A549 (cell line): ENCODE data around the gene FREY1. TPM values are rescaled to one million over a fixed set of nuclear protein-coding genes. Genes with fewer than 3 reads are reported as not detected.

Source experiments
- ATAC-seq, 2 experiments: fragments of 200-7000 bp in 1 of 2; fragments of >200 bp in 1 of 2; cut with Nextera tagmentation in 1 of 2; cut with Tn5 transposase in 1 of 2; 3 replicates each; pipeline versions ENCODE4 v1.8.0 to v1.9.1; 2018 to 2020; ENCODE audit warnings: mild to moderate bottlenecking in 1 of 2, moderate library complexity in 1 of 2
- CTCF ChIA-PET: fragments of 300-600 bp; sonication (Branson Sonifier 250); formaldehyde crosslinking; extraction: SDS; loops from one replicate; lab custom pipeline; 2021; ENCODE audit warnings: antibody characterized with exemption, inconsistent platforms; lab: Yijun Ruan, JAX
- POLR2A ChIA-PET: fragments of 350-600 bp; formaldehyde crosslinking; extraction: SDS; loops from one replicate; lab custom pipeline; 2021; ENCODE audit warnings: antibody characterized with exemption, inconsistent platforms; lab: Yijun Ruan, JAX
- DNase-seq, 2 experiments: peaks; one replicate each; pipeline versions ENCODE4 v3.0.0 to v3.0.0-alpha.2; 2011 to 2016; ENCODE audit warnings: low read depth in 1 of 2, low spot score in 1 of 2
- FAIRE-seq: peaks from 2 replicates; lab custom pipeline; 2011; peaks lifted over from hg19 to GRCh38; lab: Jason Lieb, UNC
- H3K27ac ChIP-seq, 2 experiments: fragments of >200 bp; sonication (Bioruptor Twin); formaldehyde crosslinking; 3 replicates each; pipeline ENCODE4 v1.5.1; 2016 to 2017
- H3K4me1 ChIP-seq: fragments of >200 bp; sonication (Bioruptor Twin); formaldehyde crosslinking; 3 replicates; pipeline ENCODE4 v1.6.1; 2016
- H3K4me2 ChIP-seq: fragments of >200 bp; sonication (Bioruptor Twin); formaldehyde crosslinking; 3 replicates; pipeline ENCODE4 v1.6.1; 2016
- H3K4me3 ChIP-seq: fragments of >200 bp; sonication (Bioruptor Twin); formaldehyde crosslinking; 3 replicates; pipeline ENCODE4 v1.5.1; 2016
- H3K9me3 ChIP-seq: fragments of >200 bp; sonication (Bioruptor Twin); formaldehyde crosslinking; 3 replicates; pipeline ENCODE4 v1.6.1; 2016
- CBX8 ChIP-seq: fragments of 200-600 bp; sonication (generic); IDR thresholded peaks from 2 replicates; pipeline ENCODE4 v1.6.1; 2016
- CEBPB ChIP-seq, 2 experiments: fragments of >200 bp in 1 of 2; sonication (Bioruptor Twin) in 1 of 2; formaldehyde crosslinking in 1 of 2; IDR thresholded peaks; 2 replicates each; pipeline ENCODE4 v1.6.1; 2012 to 2016
- CHD2 ChIP-seq: fragments of 150-350 bp; IDR thresholded peaks from 2 replicates; pipeline ENCODE4 v1.6.1; 2014; ENCODE audit warnings: low read length; ENCODE audit not compliant: partially characterized antibody
- EHMT2 ChIP-seq: fragments of 200-600 bp; sonication (generic); IDR thresholded peaks from 2 replicates; pipeline ENCODE4 v1.6.1; 2016; ENCODE audit warnings: antibody characterized with exemption, low read depth, mild to moderate bottlenecking, moderate library complexity
- ESRRA ChIP-seq: fragments of 150-350 bp; IDR thresholded peaks from 2 replicates; pipeline ENCODE4 v1.6.1; 2014; ENCODE audit warnings: mild to moderate bottlenecking, low read length, borderline replicate concordance
- FOSB ChIP-seq: fragments of 250-450 bp; sonication (Bioruptor Pico); IDR thresholded peaks from 2 replicates; pipeline ENCODE4 v1.5.0; 2020; ENCODE audit warnings: mild to moderate bottlenecking, moderate library complexity
- GATA3 ChIP-seq: IDR thresholded peaks from 2 replicates; pipeline ENCODE4 v1.6.1; 2012; ENCODE audit warnings: borderline replicate concordance
- HDAC2 ChIP-seq: fragments of 200-600 bp; sonication (generic); IDR thresholded peaks from 2 replicates; pipeline ENCODE4 v1.6.1; 2016
- HEYL ChIP-seq: fragments of 250-450 bp; sonication (Bioruptor Pico); IDR thresholded peaks from 2 replicates; pipeline ENCODE4 v1.8.0; 2021; ENCODE audit warnings: mild to moderate bottlenecking, moderate library complexity
- HOXB13 ChIP-seq: fragments of 250-450 bp; sonication (Bioruptor Pico); IDR thresholded peaks from 2 replicates; pipeline ENCODE4 v1.5.0; 2020; ENCODE audit warnings: low read depth, mild to moderate bottlenecking, moderate library complexity
- HOXB5 ChIP-seq: fragments of 250-450 bp; sonication (Bioruptor Pico); IDR thresholded peaks from 2 replicates; pipeline ENCODE4 v1.5.0; 2020; ENCODE audit warnings: mild to moderate bottlenecking, moderate library complexity
- JUN ChIP-seq, 2 experiments: fragments of >200 bp; sonication (Bioruptor Twin); formaldehyde crosslinking; IDR thresholded peaks; 2 replicates in 1 of 2; 3 replicates in 1 of 2; pipeline ENCODE4 v1.6.1; 2016 to 2017
- KDM5A ChIP-seq: fragments of 200-600 bp; sonication (generic); IDR thresholded peaks from 2 replicates; pipeline ENCODE4 v1.6.1; 2016; ENCODE audit warnings: antibody characterized with exemption, mild to moderate bottlenecking
- MAFK ChIP-seq: fragments of 450-650 bp; IDR thresholded peaks from 2 replicates; pipeline ENCODE4 v1.6.1; 2014; ENCODE audit not compliant: partially characterized antibody
- MYC ChIP-seq: IDR thresholded peaks from 2 replicates; pipeline ENCODE4 v1.6.1; 2012; ENCODE audit warnings: mild to moderate bottlenecking, inconsistent platforms, low read length, improper control_type of control experiment, borderline replicate concordance
- NR3C1 ChIP-seq: fragments of >200 bp; sonication (Bioruptor Twin); formaldehyde crosslinking; IDR thresholded peaks from 3 replicates; pipeline ENCODE4 v1.6.1; 2017
- PHF8 ChIP-seq: fragments of 200-600 bp; sonication (generic); IDR thresholded peaks from 2 replicates; pipeline ENCODE4 v1.6.1; 2016; ENCODE audit warnings: low read depth, mild to moderate bottlenecking, antibody characterized with exemption, moderate library complexity, borderline replicate concordance
- POLR2A ChIP-seq: IDR thresholded peaks from 2 replicates; pipeline ENCODE4 v1.6.1; 2012; ENCODE audit warnings: mild to moderate bottlenecking, low read length
- RARB ChIP-seq: fragments of 250-450 bp; sonication (Bioruptor Pico); IDR thresholded peaks from 2 replicates; pipeline ENCODE4 v1.8.0; 2021; ENCODE audit warnings: mild to moderate bottlenecking, moderate library complexity
- RFX5 ChIP-seq: fragments of 450-650 bp; IDR thresholded peaks from 2 replicates; pipeline ENCODE4 v1.7.1; 2014; ENCODE audit warnings: antibody characterized with exemption, mild to moderate bottlenecking, moderate library complexity
- RNF2 ChIP-seq: fragments of 200-600 bp; sonication (generic); IDR thresholded peaks from 2 replicates; pipeline ENCODE4 v1.6.1; 2016; ENCODE audit warnings: low read depth, mild to moderate bottlenecking, antibody characterized with exemption, moderate library complexity, borderline replicate concordance
- SMC3 ChIP-seq: fragments of >200 bp; sonication (Bioruptor Twin); formaldehyde crosslinking; IDR thresholded peaks from 3 replicates; pipeline ENCODE4 v1.6.1; 2018; ENCODE audit warnings: inconsistent platforms
- TFCP2L1 ChIP-seq: fragments of 250-450 bp; sonication (Bioruptor Pico); IDR thresholded peaks from 2 replicates; pipeline ENCODE4 v1.5.0; 2021; ENCODE audit warnings: mild to moderate bottlenecking
- TP53 ChIP-seq: fragments of 250-450 bp; sonication (Bioruptor Pico); IDR thresholded peaks from 2 replicates; pipeline ENCODE4 v1.5.0; 2021; ENCODE audit warnings: mild to moderate bottlenecking, moderate library complexity
- ZC3H11A ChIP-seq: fragments of 450-650 bp; IDR thresholded peaks from 2 replicates; pipeline ENCODE4 v1.6.1; 2014; ENCODE audit warnings: antibody characterized with exemption, mild to moderate bottlenecking
- ZNF302 ChIP-seq: fragments of 250-450 bp; sonication (Bioruptor Pico); IDR thresholded peaks from 2 replicates; pipeline ENCODE4 v1.9.0; 2021; ENCODE audit warnings: inconsistent platforms, mild to moderate bottlenecking, moderate library complexity
- WGBS: methylation state at CpG from one replicate; pipeline ENCODE4 v1.1.6; 2017; ENCODE audit errors: missing lambda C conversion rate; 5-methylcytosine and 5-hydroxymethylcytosine counted together
- polyA plus RNA-seq, 4 experiments: library from polyadenylated mRNA; depleted of rRNA in 3 of 4; stranded (reverse); fragments of >200 nt; fragmentation: RNase III in 1 of 4; extraction: RNeasy Plus Mini Kit Qiagen cat#74134 plus additional on column Dnase treatment in 1 of 4; gene quantifications; 2 replicates in 3 of 4; 3 replicates in 1 of 4; pipeline ENCODE4 v1.2.3, GENCODE V29; 2011 to 2017
- TF ChIP-seq, protein P1 (sequence below): IDR thresholded peaks from 2 replicates; pipeline ENCODE4 v1.6.1; 2012
- TF ChIP-seq, protein P2 (sequence below): IDR thresholded peaks from 2 replicates; pipeline ENCODE4 v1.6.1; 2012
- TF ChIP-seq, protein P3 (sequence below): fragments of 450-650 bp; IDR thresholded peaks from 2 replicates; pipeline ENCODE4 v1.6.1; 2014; ENCODE audit warnings: antibody characterized with exemption
- TF ChIP-seq, protein P4 (sequence below): fragments of 150-350 bp; IDR thresholded peaks from 2 replicates; pipeline ENCODE4 v1.6.1; 2014; ENCODE audit warnings: low read depth, mild to moderate bottlenecking, low read length
- TF ChIP-seq, protein P5 (sequence below): fragments of 200-600 bp; sonication (generic); IDR thresholded peaks from 2 replicates; pipeline ENCODE4 v1.6.1; 2016; ENCODE audit warnings: antibody characterized with exemption, mild to moderate bottlenecking, moderate library complexity
- TF ChIP-seq, protein P6 (sequence below): fragments of >200 bp; sonication (Bioruptor Twin); formaldehyde crosslinking; IDR thresholded peaks from 3 replicates; pipeline ENCODE4 v1.6.1; 2016

The FREY1 gene
- polyA plus RNA-seq, 2 of the 4 experiments (the other 2 are of a cell fraction): 0.17 to 0.21 TPM

DNA sequence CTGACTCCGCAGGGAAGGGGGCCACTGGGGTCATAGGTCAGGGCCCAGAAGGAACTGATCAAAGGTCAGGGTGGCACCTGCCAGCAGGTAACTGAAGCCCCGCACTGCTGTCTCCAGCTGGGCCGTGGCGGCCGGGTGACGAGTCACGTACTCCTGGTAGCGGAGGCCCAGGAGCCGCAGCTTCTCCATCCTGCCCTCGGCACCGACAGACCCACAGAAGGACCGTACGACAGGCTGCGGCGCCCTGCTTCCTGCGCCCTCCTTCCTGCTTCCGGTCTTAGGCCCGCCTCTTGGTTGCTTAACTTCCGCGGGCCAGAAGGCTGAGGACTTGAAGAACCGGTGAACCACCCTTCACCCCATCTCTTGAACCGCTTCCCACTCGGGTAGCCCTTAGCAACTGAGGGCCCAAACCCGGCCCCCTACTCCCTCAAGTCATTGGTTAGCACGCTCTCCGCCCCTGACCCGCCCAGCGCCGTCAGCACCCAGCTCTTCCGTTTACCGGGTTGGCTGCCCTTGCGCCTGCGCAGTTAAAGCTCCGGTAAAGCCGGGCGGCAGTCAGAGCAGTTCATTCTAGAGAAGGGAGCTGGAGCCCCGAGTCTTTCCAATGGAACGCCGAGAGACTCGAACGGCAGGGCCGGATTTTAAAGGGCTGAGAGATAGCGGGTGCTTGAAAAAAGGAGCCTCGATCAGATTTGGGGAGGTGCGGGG is 10.7 kb upstream of the FREY1 start, which contains the start of gene PEX16:
Gene PEX16 (minus strand): TSS at position 255 of the 708 bp plus-strand sequence. CDS start 66 bp downstream, at position 189.
- 1% methylated on average over 31 of the region's 45 CpGs for WGBS
- FAIRE-seq: no peak
- TF ChIP-seq HOXB5 (CRISPR knock-in tag) (no peak), RARB (CRISPR knock-in tag) (no peak), SMC3 (no peak), MAFK (no peak), JUN (IDR thresholded peaks at IDR 0.05) (peak; percentile 72 to 77; a peak in 3 of 5 replicates), HDAC2 (no peak), CHD2 (no peak), ZC3H11A (no peak), POLR2A (peak; percentile 87), NR3C1 (no peak), HOXB13 (CRISPR knock-in tag) (no peak), CBX8 (no peak), ESRRA (no peak), TP53 (CRISPR knock-in tag) (no peak), ZNF302 (no peak), TFCP2L1 (CRISPR knock-in tag) (no peak), CEBPB (IDR thresholded peaks at IDR 0.05) (peak; percentile 85 to 96), EHMT2 (no peak), RNF2 (no peak), FOSB (CRISPR knock-in tag) (no peak), PHF8 (peak; percentile 86; the same call in 1 of the 2 replicates), RFX5 (peak; percentile 82), HEYL (CRISPR knock-in tag) (no peak), GATA3 (no peak), MYC (no peak; the same call in 1 of the 2 replicates), KDM5A (peak; percentile 47)
- TF ChIP-seq, protein P1, sequence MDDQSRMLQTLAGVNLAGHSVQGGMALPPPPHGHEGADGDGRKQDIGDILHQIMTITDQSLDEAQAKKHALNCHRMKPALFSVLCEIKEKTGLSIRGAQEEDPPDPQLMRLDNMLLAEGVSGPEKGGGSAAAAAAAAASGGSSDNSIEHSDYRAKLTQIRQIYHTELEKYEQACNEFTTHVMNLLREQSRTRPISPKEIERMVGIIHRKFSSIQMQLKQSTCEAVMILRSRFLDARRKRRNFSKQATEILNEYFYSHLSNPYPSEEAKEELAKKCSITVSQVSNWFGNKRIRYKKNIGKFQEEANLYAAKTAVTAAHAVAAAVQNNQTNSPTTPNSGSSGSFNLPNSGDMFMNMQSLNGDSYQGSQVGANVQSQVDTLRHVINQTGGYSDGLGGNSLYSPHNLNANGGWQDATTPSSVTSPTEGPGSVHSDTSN: 0 out of 2 replicates have a peak, but pooled peaks have one; percentile 33
- TF ChIP-seq, protein P2, sequence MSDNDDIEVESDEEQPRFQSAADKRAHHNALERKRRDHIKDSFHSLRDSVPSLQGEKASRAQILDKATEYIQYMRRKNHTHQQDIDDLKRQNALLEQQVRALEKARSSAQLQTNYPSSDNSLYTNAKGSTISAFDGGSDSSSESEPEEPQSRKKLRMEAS: peak; percentile 67
- TF ChIP-seq, protein P3, sequence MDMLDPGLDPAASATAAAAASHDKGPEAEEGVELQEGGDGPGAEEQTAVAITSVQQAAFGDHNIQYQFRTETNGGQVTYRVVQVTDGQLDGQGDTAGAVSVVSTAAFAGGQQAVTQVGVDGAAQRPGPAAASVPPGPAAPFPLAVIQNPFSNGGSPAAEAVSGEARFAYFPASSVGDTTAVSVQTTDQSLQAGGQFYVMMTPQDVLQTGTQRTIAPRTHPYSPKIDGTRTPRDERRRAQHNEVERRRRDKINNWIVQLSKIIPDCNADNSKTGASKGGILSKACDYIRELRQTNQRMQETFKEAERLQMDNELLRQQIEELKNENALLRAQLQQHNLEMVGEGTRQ: no peak
- TF ChIP-seq, protein P4, sequence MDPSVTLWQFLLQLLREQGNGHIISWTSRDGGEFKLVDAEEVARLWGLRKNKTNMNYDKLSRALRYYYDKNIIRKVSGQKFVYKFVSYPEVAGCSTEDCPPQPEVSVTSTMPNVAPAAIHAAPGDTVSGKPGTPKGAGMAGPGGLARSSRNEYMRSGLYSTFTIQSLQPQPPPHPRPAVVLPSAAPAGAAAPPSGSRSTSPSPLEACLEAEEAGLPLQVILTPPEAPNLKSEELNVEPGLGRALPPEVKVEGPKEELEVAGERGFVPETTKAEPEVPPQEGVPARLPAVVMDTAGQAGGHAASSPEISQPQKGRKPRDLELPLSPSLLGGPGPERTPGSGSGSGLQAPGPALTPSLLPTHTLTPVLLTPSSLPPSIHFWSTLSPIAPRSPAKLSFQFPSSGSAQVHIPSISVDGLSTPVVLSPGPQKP: no peak
- TF ChIP-seq, protein P5, sequence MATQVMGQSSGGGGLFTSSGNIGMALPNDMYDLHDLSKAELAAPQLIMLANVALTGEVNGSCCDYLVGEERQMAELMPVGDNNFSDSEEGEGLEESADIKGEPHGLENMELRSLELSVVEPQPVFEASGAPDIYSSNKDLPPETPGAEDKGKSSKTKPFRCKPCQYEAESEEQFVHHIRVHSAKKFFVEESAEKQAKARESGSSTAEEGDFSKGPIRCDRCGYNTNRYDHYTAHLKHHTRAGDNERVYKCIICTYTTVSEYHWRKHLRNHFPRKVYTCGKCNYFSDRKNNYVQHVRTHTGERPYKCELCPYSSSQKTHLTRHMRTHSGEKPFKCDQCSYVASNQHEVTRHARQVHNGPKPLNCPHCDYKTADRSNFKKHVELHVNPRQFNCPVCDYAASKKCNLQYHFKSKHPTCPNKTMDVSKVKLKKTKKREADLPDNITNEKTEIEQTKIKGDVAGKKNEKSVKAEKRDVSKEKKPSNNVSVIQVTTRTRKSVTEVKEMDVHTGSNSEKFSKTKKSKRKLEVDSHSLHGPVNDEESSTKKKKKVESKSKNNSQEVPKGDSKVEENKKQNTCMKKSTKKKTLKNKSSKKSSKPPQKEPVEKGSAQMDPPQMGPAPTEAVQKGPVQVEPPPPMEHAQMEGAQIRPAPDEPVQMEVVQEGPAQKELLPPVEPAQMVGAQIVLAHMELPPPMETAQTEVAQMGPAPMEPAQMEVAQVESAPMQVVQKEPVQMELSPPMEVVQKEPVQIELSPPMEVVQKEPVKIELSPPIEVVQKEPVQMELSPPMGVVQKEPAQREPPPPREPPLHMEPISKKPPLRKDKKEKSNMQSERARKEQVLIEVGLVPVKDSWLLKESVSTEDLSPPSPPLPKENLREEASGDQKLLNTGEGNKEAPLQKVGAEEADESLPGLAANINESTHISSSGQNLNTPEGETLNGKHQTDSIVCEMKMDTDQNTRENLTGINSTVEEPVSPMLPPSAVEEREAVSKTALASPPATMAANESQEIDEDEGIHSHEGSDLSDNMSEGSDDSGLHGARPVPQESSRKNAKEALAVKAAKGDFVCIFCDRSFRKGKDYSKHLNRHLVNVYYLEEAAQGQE: no peak
- TF ChIP-seq, protein P6, sequence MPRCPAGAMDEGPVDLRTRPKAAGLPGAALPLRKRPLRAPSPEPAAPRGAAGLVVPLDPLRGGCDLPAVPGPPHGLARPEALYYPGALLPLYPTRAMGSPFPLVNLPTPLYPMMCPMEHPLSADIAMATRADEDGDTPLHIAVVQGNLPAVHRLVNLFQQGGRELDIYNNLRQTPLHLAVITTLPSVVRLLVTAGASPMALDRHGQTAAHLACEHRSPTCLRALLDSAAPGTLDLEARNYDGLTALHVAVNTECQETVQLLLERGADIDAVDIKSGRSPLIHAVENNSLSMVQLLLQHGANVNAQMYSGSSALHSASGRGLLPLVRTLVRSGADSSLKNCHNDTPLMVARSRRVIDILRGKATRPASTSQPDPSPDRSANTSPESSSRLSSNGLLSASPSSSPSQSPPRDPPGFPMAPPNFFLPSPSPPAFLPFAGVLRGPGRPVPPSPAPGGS: peak; percentile 71; the same call in 1 of the 3 replicates
- H3K4me2 ChIP-seq: peak within 1 kb of the TSS; percentile 86
- DNase-seq: peak; percentile 97 to 99
- CTCF ChIA-PET: interaction anchor here (0.9 to 3.6 kb wide), 5 partner anchors 10 to 51 kb away, joined by 3 to 12 read pairs (median 3); no protein-coding TSS in a partner anchor
- H3K4me3 ChIP-seq: peak within 1 kb of the TSS; percentile 81
- H3K27ac ChIP-seq: peak within 1 kb of the TSS; percentile 88 to 96
- POLR2A ChIA-PET: interaction anchor here (0.7 to 1.4 kb wide), 9 partner anchors 9 to 203 kb away, joined by 3 to 9 read pairs (median 6); partner anchors contain the start of gene PHF21A
- H3K9me3 ChIP-seq: no peaks in the 10 kb centered on the region
- ATAC-seq: peak; percentile 86 to 92
- H3K4me1 ChIP-seq: peaks cover 13% of the 10 kb centered on the region; the same call in 2 of the 3 replicates
